T-helper 1 cell (primary cell): Measurements from ENCODE around the gene VPS35L.
A peak's percentile ranks its signal among the peaks of the same experiment; 100 is the strongest.
"Not testable (repeated sequence)": the region's sequence is repeated elsewhere in the genome, so short reads cannot be mapped to it uniquely, and the experiment has no call there.

ENCODE experiments used
- DNase-seq, 5 donors: peaks; one replicate each; pipeline ENCODE4 v3.0.0-alpha.2; 2012 to 2020

The VPS35L gene

DNA sequence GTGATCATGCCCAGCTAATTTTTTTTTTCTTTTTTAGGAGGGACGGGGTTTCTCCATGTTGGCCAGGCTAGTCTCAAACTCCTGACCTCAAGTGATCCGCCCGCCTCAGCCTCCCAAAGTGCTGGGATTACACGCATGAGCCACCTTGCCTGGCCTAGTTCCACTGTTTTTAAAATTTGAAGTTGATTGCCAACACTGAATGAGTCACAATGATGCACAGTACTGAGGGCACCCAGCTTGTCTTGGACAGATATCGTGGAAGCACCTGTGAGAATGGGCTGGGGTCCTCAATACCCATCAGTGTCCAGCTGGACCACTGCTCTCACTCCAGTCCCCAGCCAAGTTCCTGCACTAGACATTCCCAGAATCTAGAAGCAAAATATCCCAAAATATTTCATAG lies 160.1 kb downstream of the VPS35L start:
- DNase-seq: no peak

DNA sequence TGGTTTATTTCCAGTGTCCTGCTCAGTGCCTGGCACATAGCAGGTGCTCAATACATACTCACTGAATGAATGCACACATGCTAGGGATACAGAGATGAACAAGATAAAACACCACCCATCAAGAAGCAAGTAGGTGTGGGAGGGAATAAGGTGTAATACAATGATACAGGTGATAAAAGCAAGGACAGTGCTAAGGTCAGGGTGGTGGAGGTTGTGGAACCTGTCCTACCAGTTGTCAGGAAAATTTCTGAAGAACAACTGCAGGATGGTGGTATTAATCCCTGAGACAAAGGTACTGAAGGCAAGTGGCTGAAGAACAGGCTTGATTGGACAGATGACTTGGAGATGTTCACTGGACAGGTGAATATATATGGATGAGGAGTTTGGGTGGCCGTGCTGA lies 160.7 kb downstream of the VPS35L start:
- no peak for DNase-seq

DNA sequence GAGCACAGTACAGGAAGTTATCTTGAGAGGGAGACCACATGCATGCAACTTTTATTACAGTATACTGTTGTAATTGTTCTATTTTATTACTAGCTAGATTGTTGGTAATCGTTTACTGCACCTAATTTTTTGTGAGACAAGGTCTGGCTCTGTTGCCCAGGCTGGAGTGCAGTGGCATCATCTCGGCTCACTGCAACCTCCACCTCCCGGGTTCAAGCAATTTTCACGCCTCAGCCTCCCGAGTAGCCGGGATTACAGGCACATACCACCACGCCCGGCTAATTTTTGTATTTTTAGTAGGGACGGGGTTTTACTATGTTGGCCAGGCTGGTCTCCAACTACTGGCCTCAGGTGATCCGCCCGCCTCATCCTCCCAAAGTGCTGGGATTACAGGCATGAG lies 161.2 kb downstream of the VPS35L start:
- not testable (repeated sequence) for DNase-seq

DNA sequence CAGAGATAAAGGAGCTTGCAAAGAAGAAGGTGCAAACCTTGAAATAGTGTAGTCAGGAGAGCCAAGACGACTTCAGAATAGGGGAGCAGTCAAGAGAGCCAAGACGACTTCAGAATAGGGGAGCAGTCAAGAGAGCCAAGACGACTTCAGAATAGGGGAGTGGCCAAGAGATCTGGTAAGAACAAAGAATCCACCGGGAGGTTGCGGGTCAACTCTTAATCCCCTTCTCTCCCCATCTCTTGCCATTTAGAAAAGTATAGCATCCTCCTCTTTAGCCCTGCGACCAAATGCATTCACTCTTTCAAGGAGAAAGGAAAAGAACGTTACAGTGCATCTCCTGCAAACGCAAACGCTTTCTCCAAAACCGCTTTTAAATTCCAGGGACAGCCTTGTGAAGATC lies 161.8 kb downstream of the VPS35L start:
- DNase-seq: no peak

DNA sequence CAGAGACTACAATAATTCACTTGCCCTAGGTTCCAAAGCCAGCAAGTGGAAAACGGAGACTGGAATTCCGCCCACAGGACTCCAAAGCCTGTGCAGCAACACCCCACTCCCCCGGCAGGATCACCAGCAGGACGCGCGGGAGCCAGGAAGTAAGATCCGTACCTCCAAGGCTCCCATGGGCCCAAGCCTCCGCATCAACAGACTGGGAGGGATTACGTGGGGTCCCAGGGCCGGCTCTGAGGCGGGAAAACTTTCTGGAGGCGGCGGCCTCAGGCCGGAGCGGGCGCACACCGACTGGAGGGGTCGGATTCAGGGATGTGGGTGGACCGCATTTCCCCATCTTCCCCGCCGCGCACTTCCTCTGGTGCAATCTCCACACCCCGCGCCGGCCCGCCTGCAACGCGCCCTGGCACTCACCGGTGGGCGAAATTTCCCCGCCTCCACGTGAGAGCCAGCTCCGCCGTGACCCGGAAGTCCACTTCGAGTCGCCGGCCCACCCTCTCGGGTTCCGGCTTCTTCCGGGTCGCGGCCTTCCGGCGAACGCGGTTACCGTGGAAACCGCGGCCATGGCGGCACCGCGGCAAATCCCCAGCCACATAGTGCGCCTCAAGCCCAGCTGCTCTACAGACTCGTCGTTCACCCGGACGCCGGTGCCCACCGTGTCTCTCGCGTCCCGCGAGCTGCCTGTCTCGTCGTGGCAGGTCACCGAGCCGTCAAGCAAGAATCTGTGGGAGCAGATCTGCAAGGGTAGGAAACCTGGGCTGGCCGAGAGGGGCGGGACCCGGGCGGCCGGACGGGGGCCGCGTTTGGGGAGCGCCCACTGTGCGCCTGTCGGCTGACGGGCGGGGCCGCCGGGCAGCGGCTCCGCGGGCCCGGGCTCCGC lies 162.5 kb downstream of the VPS35L start, which contains the start of the genes IQCK and KNOP1:
IQCK (plus strand) TSS at position 531 of the 883 bp plus-strand sequence; CDS start at position 567, 36 bp downstream.
KNOP1 (minus strand) TSS at position 487 of the 883 bp plus-strand sequence. CDS start 3,192 bp downstream, outside the sequence.
- DNase-seq: peak; percentile 82 to 90 (median 86)

DNA sequence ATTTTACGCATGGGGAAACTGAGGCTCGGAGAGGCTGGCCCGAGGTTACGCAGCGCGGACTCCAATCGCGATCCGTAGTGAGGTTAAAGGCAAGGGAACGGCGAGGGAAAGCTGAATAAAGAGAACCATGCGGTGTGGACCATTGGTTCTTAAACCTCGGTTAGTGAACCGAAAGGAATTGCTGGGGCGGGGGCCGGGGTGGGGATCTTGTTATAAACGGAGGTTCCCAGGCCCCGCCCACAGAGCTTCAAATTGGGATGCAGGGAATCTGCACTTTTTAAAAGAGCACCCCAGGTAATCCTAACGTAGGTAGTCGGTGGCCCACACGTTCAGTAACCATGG lies 163.1 kb downstream of the VPS35L start:
- DNase-seq: no peak

DNA sequence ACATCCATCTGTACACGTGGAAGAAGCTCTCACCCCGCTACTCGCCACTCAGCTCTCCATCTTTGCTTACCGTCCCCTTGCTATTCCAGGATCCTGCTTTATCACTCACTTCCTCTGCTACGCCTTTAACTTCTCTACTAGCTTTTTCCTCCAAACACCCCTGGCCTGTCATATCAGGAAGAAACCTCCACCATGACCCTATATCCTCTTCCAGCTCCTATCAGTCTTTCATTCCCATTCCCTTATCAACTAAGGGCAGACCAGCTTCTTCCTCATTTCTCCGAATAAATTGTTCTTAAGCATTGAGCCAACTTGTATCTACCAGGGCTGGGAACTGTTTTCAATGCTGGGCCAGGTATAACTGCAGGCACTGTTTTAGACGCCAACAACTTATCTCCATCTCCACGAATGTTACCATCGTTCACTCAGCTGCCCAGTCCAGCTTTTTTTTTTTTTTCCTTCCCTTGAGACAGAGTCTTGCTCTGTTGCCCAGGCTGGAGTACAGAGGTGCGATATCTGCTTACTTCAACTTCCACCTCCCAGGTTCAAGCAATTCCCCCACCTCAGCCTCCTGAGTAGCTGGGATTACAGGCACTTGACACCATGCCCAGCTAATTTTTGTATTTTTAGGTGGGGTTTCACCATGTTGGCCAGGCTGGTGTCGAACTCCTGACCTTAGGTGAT lies 166.9 kb downstream of the VPS35L start:
- DNase-seq: no peak

DNA sequence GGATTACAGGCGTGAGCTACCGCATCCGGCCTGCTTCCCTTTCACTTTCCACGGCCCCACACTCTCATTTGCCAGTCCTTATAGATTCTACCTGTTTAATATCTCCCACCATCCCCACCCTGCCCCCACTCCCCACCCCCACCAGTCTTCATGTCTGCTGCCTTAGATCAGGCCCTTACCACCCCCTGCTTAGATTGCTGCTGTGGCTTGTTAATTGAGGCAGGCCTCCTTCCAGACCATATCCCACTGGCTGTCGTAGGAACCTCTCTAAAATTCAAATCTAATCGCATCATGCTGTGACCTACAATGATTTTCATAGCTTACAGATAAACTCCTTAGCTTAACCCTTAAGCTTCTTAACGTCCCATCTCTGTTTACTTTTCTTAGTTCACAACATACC lies 167.5 kb downstream of the VPS35L start:
- DNase-seq: no peak

DNA sequence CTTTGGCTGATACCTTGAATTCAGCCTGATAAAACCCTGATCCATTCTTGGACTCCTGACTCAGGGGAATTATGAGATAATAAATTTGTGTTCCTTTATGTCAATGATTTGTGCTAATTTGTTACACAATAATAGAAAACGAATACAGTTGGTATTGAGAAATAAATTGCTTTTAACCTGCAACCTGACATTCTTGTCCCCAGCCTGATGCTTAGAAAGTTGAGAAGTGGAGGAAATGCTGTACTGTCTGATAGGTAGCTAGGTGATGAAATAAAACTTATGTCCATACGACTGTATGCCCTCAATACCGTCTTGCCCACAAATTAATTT lies 173.1 kb downstream of the VPS35L start:
- DNase-seq: no peak

DNA sequence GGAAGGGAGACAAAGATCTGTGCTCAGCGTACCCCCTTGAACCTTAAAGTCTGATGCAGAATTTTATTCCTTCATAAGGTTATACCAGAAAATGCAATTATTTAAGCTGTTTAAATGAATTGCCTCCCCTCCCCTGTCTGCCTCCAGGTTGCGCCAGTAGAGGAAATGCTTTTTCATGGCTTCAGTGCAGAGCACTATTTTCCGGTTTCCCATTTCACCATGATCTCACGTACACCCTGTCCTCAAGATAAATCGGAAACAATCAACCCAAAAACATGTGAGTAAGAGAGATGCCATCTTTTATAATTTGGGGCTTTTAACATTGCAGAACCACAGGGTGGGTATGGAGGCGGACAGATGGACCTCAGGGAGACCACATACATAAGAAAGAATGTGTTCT lies 178.0 kb downstream of the VPS35L start:
- DNase-seq: no peak

DNA sequence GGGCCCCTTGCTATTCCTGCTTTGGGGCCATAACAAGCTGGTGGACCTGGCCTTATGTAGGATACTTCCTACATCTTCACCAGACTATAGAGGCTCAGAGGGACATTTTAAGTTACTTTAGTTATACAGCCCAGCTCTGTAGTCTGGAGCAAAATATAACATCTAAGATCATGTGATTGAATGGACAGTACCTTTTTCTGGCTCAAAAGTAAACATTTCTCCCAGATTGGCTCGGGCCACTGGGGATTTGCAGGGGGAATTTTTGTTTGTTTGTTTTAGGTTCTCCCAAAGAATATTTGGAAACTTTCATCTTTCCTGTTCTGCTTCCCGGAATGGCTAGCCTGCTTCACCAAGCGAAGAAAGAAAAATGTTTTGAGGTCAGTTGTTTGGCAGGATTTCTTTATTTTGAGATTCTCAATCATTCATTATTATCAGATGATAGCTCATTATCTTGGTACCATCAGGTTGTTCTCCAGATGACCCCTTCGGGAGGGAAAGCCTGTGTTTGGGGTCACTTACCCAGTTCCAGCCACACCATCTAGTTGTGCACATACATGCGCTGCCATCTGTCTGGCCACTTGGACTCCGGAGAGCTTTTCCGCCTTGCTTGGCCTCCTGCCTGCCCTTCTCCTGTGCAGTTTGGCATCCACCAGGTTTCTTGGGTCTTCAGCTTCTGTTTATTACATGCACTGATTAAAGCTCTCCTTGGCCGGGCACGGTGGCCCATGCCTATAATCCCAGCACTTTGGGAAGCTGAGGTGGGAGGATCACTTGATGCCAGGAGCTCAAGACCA lies 179.8 kb downstream of the VPS35L start:
- DNase-seq: no peak

DNA sequence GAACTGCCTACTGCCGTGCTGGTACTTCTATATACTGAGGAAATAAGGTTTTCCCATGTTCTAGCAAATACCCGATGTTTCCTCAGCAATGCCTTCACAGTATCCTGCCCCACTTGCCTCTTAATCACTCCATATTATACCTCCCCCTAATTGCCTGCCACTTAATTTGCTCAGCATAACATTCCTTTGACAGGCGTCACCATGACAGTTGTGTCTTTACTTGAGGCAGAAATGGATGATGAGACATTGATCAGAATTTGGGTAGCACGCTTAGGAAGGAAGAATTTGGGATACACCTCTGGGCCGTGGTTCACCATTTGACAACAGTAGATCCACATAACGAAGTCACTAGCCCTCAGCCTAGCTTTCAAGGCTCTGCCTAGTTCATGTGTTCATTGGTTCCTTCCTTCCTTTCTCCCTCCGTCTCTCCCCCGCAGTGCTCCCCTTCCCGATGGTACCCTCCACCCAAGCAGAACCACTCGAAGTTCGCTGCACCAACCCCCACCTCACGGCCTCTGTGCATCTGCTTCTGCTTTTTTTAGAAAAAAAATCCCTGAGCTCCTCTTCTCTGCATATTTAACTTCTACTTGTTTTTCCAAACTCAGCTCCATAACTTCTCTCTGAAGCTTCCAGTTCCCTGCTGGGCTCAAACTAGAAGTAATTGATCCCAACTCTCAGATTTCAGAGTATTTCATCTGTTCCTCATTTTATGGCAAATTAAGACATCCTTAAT lies 182.0 kb downstream of the VPS35L start:
- no peak for DNase-seq

DNA sequence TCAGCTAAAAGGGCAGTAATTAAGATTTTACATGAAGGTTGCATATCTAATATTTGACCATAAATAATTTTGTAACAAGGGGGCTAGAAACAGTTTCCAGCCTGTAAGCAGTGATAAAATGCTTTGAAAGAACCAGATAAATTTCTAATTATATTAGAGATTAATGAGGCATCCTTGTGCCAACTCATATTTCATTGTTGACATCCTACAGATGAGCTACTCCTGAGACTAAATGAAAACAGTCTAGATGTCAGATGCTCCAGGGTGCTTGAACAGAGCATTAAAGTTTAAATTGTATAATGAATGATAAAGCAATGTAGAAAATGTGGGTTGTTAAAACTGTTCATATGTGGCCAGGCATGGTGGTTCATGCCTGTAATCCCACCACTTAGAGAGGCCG lies 185.9 kb downstream of the VPS35L start:
- no peak for DNase-seq

DNA sequence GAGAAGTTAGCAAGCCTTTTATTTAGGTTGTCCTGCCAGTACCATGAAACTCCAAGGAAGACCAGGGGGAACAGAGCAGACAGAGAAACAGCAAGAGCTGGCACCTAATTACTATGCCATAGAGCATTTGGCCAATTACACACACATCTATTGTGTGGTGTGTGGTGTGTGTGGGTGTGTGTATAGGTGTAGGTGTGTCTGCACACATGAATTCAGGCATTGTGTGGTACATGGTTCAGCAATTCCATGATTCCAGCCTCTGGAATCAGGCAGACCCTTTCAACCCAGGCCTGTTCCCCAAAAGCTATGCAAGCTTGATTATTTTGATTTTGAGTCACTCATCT lies 188.3 kb downstream of the VPS35L start:
- DNase-seq: no peak

DNA sequence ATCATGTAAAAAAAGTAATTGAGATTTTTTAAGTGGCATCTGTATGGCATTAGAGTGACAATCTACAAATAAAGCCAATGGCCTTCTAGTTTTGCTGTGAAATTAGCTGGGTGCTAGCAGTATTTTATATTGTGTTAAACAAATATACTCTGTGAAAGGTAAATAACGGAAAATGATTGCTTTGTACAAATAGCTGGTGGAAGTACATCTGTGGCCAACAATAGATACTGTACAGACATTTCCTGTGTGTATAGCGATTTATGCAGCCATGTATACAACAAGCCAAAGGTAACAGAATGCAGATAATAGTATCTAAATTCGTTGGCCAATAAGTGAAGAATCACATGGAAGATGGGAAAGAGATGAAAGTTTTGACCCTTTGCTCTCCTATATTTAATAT lies 189.2 kb downstream of the VPS35L start:
- no peak for DNase-seq

DNA sequence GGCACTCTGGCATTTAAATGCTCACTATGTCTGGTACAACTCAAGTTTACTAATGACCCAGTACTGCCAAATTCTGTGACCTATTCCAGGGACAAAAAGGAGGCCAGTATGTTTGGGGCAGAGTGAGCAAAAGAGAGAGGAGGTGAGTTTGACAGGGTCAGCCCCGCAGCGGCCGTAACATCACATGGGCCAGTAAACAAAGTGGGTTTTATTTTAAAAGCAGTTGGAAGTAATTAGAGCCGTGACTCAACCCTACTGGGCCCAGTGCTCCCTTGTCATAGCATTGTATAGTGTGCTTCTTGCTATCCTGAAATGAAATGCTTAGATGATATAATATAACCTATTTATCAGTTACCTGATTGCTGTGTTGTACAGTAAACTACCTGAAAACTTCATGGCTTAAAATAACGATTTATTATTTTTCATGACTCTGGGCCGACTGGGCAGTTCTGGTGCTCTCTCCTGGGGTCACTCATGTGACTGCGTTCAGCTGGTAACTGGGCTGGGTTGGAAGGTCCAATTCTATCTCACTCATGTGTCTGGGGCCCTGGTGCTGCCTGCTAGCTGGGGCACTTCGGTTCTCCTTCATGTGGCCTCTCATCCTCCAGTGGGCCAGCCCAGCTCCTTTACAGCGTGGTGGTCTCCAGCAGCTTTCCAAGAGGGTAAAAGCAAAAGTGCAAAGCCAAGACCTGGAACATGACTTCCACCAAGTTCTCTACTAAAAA lies 189.9 kb downstream of the VPS35L start:
- DNase-seq: no peak

DNA sequence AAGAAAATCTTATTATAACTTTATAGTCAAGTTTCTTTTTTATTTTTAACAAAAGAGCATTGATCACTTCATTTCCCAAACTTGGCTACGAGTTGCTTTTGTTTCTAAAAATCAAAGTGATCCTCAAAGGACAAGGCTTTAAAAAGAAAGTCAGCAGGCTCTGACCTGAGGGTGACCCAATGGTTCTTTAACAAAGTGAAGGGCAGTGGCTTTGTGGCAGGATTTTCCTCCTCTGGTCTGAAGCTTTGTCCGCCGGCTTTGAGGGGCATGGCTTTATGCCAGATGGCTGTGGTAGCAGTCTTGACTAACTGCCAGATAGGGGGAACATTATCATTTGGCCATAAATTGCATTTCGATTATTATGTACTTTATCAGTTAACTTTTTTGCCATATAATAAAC lies 191.1 kb downstream of the VPS35L start:
- DNase-seq: no peak

DNA sequence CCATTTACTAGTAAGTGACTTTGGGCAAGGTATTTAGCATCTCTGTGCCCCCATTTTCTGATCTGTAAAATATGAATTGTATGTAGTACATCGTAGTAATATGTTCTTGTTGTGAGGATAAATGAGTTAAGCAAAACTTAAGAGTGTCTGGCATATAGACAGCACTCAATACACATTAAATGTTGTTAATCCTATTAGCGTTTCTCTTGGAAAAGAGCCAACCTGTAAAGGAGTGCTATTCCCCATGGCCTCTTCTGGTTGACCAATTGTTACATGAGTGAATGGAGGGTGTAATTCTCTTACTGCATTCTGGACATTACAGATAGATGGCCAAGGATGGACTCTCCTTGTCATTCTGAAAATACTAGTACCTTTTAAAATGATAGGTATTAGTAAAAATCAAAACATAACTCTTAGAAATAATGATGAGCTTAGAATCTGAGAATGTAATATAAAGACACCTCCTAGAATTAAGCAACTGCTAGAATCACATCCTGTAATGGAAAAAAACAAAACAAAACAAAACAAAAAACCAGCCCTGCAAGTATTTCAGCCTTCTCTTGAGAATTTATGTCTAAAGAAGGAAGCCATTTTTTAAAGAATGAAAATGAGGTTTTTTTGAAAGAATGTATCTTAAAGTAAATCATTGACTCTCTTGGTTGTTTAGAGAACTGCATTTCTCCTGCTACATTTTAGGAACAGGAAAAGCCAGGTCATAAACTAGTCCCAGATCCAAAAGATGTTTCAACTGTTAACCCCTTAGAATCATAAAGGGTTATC lies 193.1 kb downstream of the VPS35L start:
- DNase-seq: no peak

DNA sequence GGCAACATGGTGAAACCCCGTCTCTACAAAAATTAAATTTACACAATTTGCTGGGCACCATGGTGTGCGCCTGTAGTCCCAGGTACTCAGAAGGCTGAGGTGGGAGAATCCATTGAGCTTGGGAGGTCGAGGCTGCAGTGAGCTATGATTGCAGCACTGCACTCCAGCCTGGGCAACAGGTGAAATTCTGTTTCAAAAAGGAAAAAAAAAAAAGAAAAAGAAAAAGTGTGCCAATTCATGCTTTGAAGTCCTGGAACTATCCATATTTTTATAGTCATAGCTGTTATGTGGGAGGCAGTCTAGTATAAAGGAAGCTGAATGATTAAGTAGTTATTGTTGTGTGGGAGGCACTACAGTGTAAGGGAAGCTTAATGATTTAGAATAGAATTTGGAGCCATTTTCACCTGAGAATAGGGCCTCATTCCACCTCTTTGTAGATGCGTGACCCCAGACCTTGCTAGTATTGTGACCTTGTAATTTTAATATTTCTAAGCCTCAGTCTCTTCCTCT lies 194.1 kb downstream of the VPS35L start:
- DNase-seq: no peak
